HEK293 (cell line): ENCODE measurements around the gene RASD2.

Source experiments
- GLIS2 ChIP-seq: fragments of 450-650 bp; formaldehyde crosslinking; IDR thresholded peaks from 2 replicates; pipeline ENCODE4 v1.5.1; 2016; ENCODE audit warnings: missing biosample characterization, missing genetic modification characterization
- IKZF3 ChIP-seq: fragments of 450-650 bp; IDR thresholded peaks from 2 replicates; pipeline ENCODE4 v1.5.0; 2018; ENCODE audit warnings: missing biosample characterization, mild to moderate bottlenecking, missing genetic modification characterization, moderate library complexity
- KLF10 ChIP-seq: fragments of 450-650 bp; IDR thresholded peaks from 2 replicates; pipeline ENCODE4 v1.5.1; 2018; ENCODE audit warnings: missing biosample characterization, mild to moderate bottlenecking, missing genetic modification characterization
- KLF16 ChIP-seq: fragments of 450-650 bp; formaldehyde crosslinking; IDR thresholded peaks from 2 replicates; pipeline ENCODE4 v1.5.1; 2017; ENCODE audit warnings: missing biosample characterization, missing genetic modification characterization
- KLF8 ChIP-seq: fragments of 450-650 bp; formaldehyde crosslinking; IDR thresholded peaks from 2 replicates; pipeline ENCODE4 v1.5.1; 2016; ENCODE audit warnings: missing biosample characterization, missing genetic modification characterization
- PATZ1 ChIP-seq: fragments of 450-650 bp; formaldehyde crosslinking; IDR thresholded peaks from 2 replicates; pipeline ENCODE4 v1.5.1; 2016; ENCODE audit warnings: missing biosample characterization, missing genetic modification characterization
- PRDM10 ChIP-seq: fragments of 450-650 bp; formaldehyde crosslinking; IDR thresholded peaks from 2 replicates; pipeline ENCODE4 v1.5.1; 2016; ENCODE audit warnings: missing biosample characterization, missing genetic modification characterization
- PRDM4 ChIP-seq: fragments of 450-650 bp; formaldehyde crosslinking; IDR thresholded peaks from 2 replicates; pipeline ENCODE4 v1.5.1; 2017; ENCODE audit warnings: missing biosample characterization, missing genetic modification characterization
- SCRT2 ChIP-seq: fragments of 450-650 bp; formaldehyde crosslinking; IDR thresholded peaks from 2 replicates; pipeline ENCODE4 v1.5.1; 2016; ENCODE audit warnings: missing biosample characterization, missing genetic modification characterization
- SP3 ChIP-seq: fragments of 450-650 bp; formaldehyde crosslinking; IDR thresholded peaks from 2 replicates; pipeline ENCODE4 v1.5.1; 2016; ENCODE audit warnings: missing biosample characterization, missing genetic modification characterization
- ZBTB1 ChIP-seq: fragments of 450-650 bp; formaldehyde crosslinking; IDR thresholded peaks from 2 replicates; pipeline ENCODE4 v1.5.1; 2016; ENCODE audit warnings: missing biosample characterization, missing genetic modification characterization
- ZBTB17 ChIP-seq: fragments of 450-650 bp; formaldehyde crosslinking; IDR thresholded peaks from 2 replicates; pipeline ENCODE4 v1.5.1; 2016; ENCODE audit warnings: missing biosample characterization, missing genetic modification characterization
- ZBTB21 ChIP-seq: fragments of 450-650 bp; formaldehyde crosslinking; IDR thresholded peaks from 2 replicates; pipeline ENCODE4 v1.5.1; 2017; ENCODE audit warnings: missing biosample characterization, missing genetic modification characterization
- ZBTB44 ChIP-seq: fragments of 450-650 bp; IDR thresholded peaks from 2 replicates; pipeline ENCODE4 v1.5.1; 2018; ENCODE audit warnings: missing biosample characterization, mild to moderate bottlenecking, missing genetic modification characterization
- ZFHX2 ChIP-seq: fragments of 450-650 bp; formaldehyde crosslinking; conservative IDR thresholded peaks from 2 replicates; pipeline ENCODE4 v1.5.1; 2016; ENCODE audit warnings: missing biosample characterization, missing genetic modification characterization
- ZIC2 ChIP-seq: fragments of 450-650 bp; formaldehyde crosslinking; IDR thresholded peaks from 2 replicates; pipeline ENCODE4 v1.5.1; 2016; ENCODE audit warnings: missing biosample characterization, missing genetic modification characterization
- ZNF16 ChIP-seq: fragments of 450-650 bp; formaldehyde crosslinking; IDR thresholded peaks from 2 replicates; pipeline ENCODE4 v1.5.1; 2016; ENCODE audit warnings: low read depth, missing biosample characterization, missing genetic modification characterization
- ZNF202 ChIP-seq: fragments of 450-650 bp; formaldehyde crosslinking; IDR thresholded peaks from 2 replicates; pipeline ENCODE4 v1.5.1; 2016; ENCODE audit warnings: missing biosample characterization, missing genetic modification characterization, borderline replicate concordance
- ZNF621 ChIP-seq: fragments of 450-650 bp; formaldehyde crosslinking; IDR thresholded peaks from 2 replicates; pipeline ENCODE4 v1.5.1; 2017; ENCODE audit warnings: missing biosample characterization, missing genetic modification characterization
- ZNF629 ChIP-seq: fragments of 450-650 bp; formaldehyde crosslinking; IDR thresholded peaks from 2 replicates; pipeline ENCODE4 v1.5.1; 2017; ENCODE audit warnings: missing biosample characterization, missing genetic modification characterization
- ZNF747 ChIP-seq: fragments of 450-650 bp; formaldehyde crosslinking; IDR thresholded peaks from 2 replicates; pipeline ENCODE4 v1.5.1; 2016; ENCODE audit warnings: missing biosample characterization, missing genetic modification characterization
- ZNF768 ChIP-seq: fragments of 450-650 bp; formaldehyde crosslinking; IDR thresholded peaks from 2 replicates; pipeline ENCODE4 v1.5.1; 2018; ENCODE audit warnings: missing biosample characterization, mild to moderate bottlenecking, missing genetic modification characterization

RASD2 gene

GRCh38 chr22:35552196-35552842 is 11.7 kb downstream of the RASD2 start (continued):
- TF ChIP-seq ZNF747 (tag by site-specific recombination) (no peak), ZBTB17 (tag by site-specific recombination) (peak; percentile 70; the same call in 1 of the 2 replicates), ZBTB21 (tag by site-specific recombination) (peak; percentile 73; the same call in 1 of the 2 replicates), GLIS2 (peak; percentile 73), ZBTB1 (tag by site-specific recombination) (no peak), KLF8 (tag by site-specific recombination) (peak; percentile 51; the same call in 1 of the 2 replicates), ZBTB44 (tag by site-specific recombination) (no peak), ZNF16 (tag by site-specific recombination) (no peak), KLF10 (tag by site-specific recombination) (no peak), ZFHX2 (tag by site-specific recombination) (peak; percentile 56), ZNF621 (tag by site-specific recombination) (no peak), PATZ1 (tag by site-specific recombination) (peak; percentile 84), ZIC2 (no peak; the same call in 1 of the 2 replicates), ZNF202 (tag by site-specific recombination) (no peak), KLF16 (tag by site-specific recombination) (no peak), PRDM10 (tag by site-specific recombination) (peak; percentile 83), ZNF768 (no peak), SP3 (tag by site-specific recombination) (peak; percentile 61; the same call in 1 of the 2 replicates), SCRT2 (no peak), IKZF3 (tag by site-specific recombination) (peak; percentile 56; the same call in 1 of the 2 replicates), PRDM4 (tag by site-specific recombination) (no peak), ZNF629 (tag by site-specific recombination) (peak; percentile 86)
